HepG2 (cell line): ENCODE measurements around the gene SAMD10. TPM values are rescaled to one million over a fixed set of nuclear protein-coding genes. Genes with fewer than 3 reads are reported as not detected.

ENCODE experiments used
- DMAP1 ChIP-seq: IDR thresholded peaks from 2 replicates; pipeline ENCODE4 v1.6.1; 2016
- DPF2 ChIP-seq: sonication (generic); formaldehyde crosslinking; IDR thresholded peaks from 2 replicates; pipeline ENCODE4 v1.4.0; 2020; ENCODE audit warnings: mild to moderate bottlenecking, low read depth, missing genetic modification reagents, borderline replicate concordance
- ELF1 ChIP-seq: sonication (generic); formaldehyde crosslinking; IDR thresholded peaks from 2 replicates; pipeline ENCODE4 v1.4.0; 2020; ENCODE audit warnings: missing genetic modification reagents
- HCFC1 ChIP-seq: fragments of 150-350 bp; IDR thresholded peaks from 2 replicates; pipeline ENCODE4 v1.6.1; 2014; ENCODE audit warnings: low read depth, low read length
- MBD4 ChIP-seq: IDR thresholded peaks from 2 replicates; pipeline ENCODE4 v1.6.1; 2012; ENCODE audit warnings: low read length, inconsistent platforms, borderline replicate concordance
- MED13 ChIP-seq: sonication (generic); formaldehyde crosslinking; IDR thresholded peaks from 2 replicates; pipeline ENCODE4 v1.5.0; 2020; ENCODE audit warnings: missing genetic modification reagents
- NFKB2 ChIP-seq: sonication (generic); formaldehyde crosslinking; IDR thresholded peaks from 2 replicates; pipeline ENCODE4 v1.4.0; 2020; ENCODE audit warnings: missing genetic modification reagents, borderline replicate concordance
- RORA ChIP-seq: sonication (generic); formaldehyde crosslinking; IDR thresholded peaks from 2 replicates; pipeline ENCODE4 v1.5.0; 2020; ENCODE audit warnings: mild to moderate bottlenecking, missing genetic modification reagents, moderate library complexity
- THYN1 ChIP-seq: sonication (generic); formaldehyde crosslinking; IDR thresholded peaks from 2 replicates; pipeline ENCODE4 v1.8.1; 2023; ENCODE audit warnings: low read depth, mild to moderate bottlenecking, moderate library complexity, missing genetic modification reagents, borderline replicate concordance
- TRIM24 ChIP-seq: sonication (generic); formaldehyde crosslinking; IDR thresholded peaks from 2 replicates; pipeline ENCODE4 v1.8.0; 2022; ENCODE audit warnings: mild to moderate bottlenecking, missing genetic modification reagents
- ZNF263 ChIP-seq: sonication (generic); formaldehyde crosslinking; IDR thresholded peaks from 2 replicates; pipeline ENCODE4 v1.4.0; 2020; ENCODE audit warnings: missing genetic modification reagents
- ZNF296 ChIP-seq: sonication (generic); formaldehyde crosslinking; conservative IDR thresholded peaks from 2 replicates; pipeline ENCODE4 v1.5.0; 2020; ENCODE audit warnings: mild to moderate bottlenecking, missing genetic modification reagents
- ZNF431 ChIP-seq: sonication (generic); formaldehyde crosslinking; IDR thresholded peaks from 2 replicates; pipeline ENCODE4 v1.9.0; 2022; ENCODE audit warnings: missing genetic modification reagents, low read depth, mild to moderate bottlenecking, borderline replicate concordance
- ZNF652 ChIP-seq: IDR thresholded peaks from 2 replicates; pipeline ENCODE4 v1.6.1; 2016; ENCODE audit warnings: low read depth, borderline replicate concordance
- ZNF703 ChIP-seq: sonication (generic); formaldehyde crosslinking; IDR thresholded peaks from 2 replicates; pipeline ENCODE4 v1.5.1; 2020; ENCODE audit warnings: missing genetic modification reagents, mild to moderate bottlenecking, moderate library complexity, borderline replicate concordance
- ZSCAN21 ChIP-seq: sonication (generic); formaldehyde crosslinking; IDR thresholded peaks from 2 replicates; pipeline ENCODE4 v1.8.0; 2022; ENCODE audit warnings: mild to moderate bottlenecking, missing genetic modification reagents, moderate library complexity, borderline replicate concordance
- polyA plus RNA-seq, 8 experiments: library from polyadenylated mRNA; depleted of rRNA in 3 of 8; stranded (reverse) in 7 of 8; unstranded in 1 of 8; fragments of >200 nt; fragmentation: Illumina TruSeq in 4 of 8; extraction: Trizol in 4 of 8; gene quantifications; 2 replicates each; pipeline versions ENCODE4 v1.2.1 to v1.2.3, GENCODE V29; 2011 to 2016; ENCODE audit warnings: low read depth in 4 of 8, missing spikeins in 1 of 8, mixed read lengths in 1 of 8; ENCODE audit not compliant: insufficient read depth in 1 of 8
- total RNA-seq, 5 experiments: library from RNA; depleted of rRNA; stranded (reverse); fragments of >200 nt; fragmentation: Illumina TruSeq; extraction: Trizol; gene quantifications; 2 replicates each; pipeline ENCODE4 v1.2.3, GENCODE V29; 2016; ENCODE audit warnings: low read depth in 1 of 5
- TF ChIP-seq, protein P1 (sequence below): sonication (generic); formaldehyde crosslinking; IDR thresholded peaks from 2 replicates; pipeline ENCODE4 v1.4.0; 2020; ENCODE audit warnings: missing genetic modification reagents
- TF ChIP-seq, protein P2 (sequence below): sonication (generic); formaldehyde crosslinking; IDR thresholded peaks from 2 replicates; pipeline ENCODE4 v1.8.1; 2023; ENCODE audit warnings: missing genetic modification reagents, inconsistent platforms, borderline replicate concordance
- TF ChIP-seq, protein P3 (sequence below): sonication (generic); formaldehyde crosslinking; IDR thresholded peaks from 2 replicates; pipeline ENCODE4 v1.4.0; 2020; ENCODE audit warnings: mild to moderate bottlenecking, missing genetic modification reagents
- TF ChIP-seq, protein P4 (sequence below): sonication (generic); formaldehyde crosslinking; conservative IDR thresholded peaks from 2 replicates; pipeline ENCODE4 v1.8.0; 2022; ENCODE audit warnings: low read depth, missing genetic modification reagents

SAMD10 gene
- total and polyA plus RNA-seq, 2 of the 13 experiments (the other 11 are each of a cell fraction or from before 2014, with no cell fraction given) = 6.1 to 11.0 TPM

DNA sequence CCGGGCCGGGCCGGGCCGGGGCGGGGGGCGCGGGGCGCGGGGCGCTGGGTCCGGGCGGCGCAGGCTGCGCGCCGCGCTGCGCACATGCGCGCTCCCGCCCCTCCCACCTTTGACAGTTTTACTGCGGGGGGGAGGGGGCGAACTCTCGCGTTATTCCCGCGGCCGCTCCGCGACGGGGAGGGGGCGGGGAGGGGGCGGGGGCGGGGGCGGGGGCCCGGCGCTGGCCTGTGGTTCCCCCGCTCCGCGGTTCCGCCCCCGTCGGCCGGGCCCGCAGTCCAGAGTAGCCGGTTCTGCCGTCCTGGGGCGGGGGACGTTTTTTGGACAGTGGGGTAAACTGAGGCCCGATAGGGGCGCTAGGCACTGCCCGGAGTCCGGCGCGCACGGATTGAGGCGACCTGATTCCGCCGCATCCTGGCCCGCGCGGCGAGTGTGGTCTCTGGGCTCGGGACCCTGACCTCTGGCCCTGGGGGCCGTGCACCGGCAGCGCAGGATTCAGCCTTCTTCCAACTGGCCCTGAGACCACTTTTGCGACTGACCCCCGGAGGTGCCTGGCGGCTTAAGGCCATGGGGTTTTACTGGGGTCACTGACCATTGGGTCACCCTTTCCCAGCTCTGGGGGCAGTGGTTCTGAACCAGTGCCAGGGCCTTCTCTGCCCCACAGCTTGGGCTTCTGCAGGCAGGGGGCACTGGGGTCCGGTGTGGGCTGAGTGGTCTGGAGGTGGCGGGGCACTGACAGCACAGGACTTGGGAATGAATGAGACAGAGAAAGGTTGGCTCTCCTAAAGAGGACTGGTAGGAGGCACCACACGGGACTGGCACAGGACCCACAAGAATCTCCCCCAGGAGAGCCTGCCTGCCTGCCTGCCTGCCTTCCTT, 9.4 kb downstream of the SAMD10 start, which contains the start of gene ZNF512B (continued):
- TF ChIP-seq, protein P1, sequence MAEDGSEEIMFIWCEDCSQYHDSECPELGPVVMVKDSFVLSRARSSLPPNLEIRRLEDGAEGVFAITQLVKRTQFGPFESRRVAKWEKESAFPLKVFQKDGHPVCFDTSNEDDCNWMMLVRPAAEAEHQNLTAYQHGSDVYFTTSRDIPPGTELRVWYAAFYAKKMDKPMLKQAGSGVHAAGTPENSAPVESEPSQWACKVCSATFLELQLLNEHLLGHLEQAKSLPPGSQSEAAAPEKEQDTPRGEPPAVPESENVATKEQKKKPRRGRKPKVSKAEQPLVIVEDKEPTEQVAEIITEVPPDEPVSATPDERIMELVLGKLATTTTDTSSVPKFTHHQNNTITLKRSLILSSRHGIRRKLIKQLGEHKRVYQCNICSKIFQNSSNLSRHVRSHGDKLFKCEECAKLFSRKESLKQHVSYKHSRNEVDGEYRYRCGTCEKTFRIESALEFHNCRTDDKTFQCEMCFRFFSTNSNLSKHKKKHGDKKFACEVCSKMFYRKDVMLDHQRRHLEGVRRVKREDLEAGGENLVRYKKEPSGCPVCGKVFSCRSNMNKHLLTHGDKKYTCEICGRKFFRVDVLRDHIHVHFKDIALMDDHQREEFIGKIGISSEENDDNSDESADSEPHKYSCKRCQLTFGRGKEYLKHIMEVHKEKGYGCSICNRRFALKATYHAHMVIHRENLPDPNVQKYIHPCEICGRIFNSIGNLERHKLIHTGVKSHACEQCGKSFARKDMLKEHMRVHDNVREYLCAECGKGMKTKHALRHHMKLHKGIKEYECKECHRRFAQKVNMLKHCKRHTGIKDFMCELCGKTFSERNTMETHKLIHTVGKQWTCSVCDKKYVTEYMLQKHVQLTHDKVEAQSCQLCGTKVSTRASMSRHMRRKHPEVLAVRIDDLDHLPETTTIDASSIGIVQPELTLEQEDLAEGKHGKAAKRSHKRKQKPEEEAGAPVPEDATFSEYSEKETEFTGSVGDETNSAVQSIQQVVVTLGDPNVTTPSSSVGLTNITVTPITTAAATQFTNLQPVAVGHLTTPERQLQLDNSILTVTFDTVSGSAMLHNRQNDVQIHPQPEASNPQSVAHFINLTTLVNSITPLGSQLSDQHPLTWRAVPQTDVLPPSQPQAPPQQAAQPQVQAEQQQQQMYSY (CRISPR knock-in tag) = no peak
- TF ChIP-seq, protein P2, sequence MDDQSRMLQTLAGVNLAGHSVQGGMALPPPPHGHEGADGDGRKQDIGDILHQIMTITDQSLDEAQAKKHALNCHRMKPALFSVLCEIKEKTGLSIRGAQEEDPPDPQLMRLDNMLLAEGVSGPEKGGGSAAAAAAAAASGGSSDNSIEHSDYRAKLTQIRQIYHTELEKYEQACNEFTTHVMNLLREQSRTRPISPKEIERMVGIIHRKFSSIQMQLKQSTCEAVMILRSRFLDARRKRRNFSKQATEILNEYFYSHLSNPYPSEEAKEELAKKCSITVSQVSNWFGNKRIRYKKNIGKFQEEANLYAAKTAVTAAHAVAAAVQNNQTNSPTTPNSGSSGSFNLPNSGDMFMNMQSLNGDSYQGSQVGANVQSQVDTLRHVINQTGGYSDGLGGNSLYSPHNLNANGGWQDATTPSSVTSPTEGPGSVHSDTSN (CRISPR knock-in tag) = no peak; the same call in 1 of the 2 replicates
- no peak for TF ChIP-seq MBD4
- TF ChIP-seq THYN1 (CRISPR knock-in tag) = no peak
- TF ChIP-seq ZNF652 (CRISPR knock-in tag) = no peak
- TF ChIP-seq, protein P3, sequence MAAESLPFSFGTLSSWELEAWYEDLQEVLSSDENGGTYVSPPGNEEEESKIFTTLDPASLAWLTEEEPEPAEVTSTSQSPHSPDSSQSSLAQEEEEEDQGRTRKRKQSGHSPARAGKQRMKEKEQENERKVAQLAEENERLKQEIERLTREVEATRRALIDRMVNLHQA = no peak
- TF ChIP-seq ZNF296 = peak; percentile 33; the same call in 1 of the 2 replicates
- peak; percentile 25; the same call in 1 of the 2 replicates for TF ChIP-seq ZNF431 (CRISPR knock-in tag)
- no peak for TF ChIP-seq DMAP1
- peak; percentile 40 for TF ChIP-seq ELF1 (CRISPR knock-in tag)
- 0 out of 2 replicates have a peak, but pooled peaks have one; percentile 35 for TF ChIP-seq ZSCAN21 (CRISPR knock-in tag)
- TF ChIP-seq ZNF263 (CRISPR knock-in tag) = no peak
- TF ChIP-seq DPF2 (CRISPR knock-in tag) = no peak
- TF ChIP-seq NFKB2 (CRISPR knock-in tag) = peak; percentile 77; the same call in 1 of the 2 replicates
- TF ChIP-seq MED13 (CRISPR knock-in tag) = no peak
- no peak for TF ChIP-seq ZNF703
- peak; percentile 7; the same call in 1 of the 2 replicates for TF ChIP-seq HCFC1
- TF ChIP-seq RORA (CRISPR knock-in tag) = no peak
- TF ChIP-seq, protein P4, sequence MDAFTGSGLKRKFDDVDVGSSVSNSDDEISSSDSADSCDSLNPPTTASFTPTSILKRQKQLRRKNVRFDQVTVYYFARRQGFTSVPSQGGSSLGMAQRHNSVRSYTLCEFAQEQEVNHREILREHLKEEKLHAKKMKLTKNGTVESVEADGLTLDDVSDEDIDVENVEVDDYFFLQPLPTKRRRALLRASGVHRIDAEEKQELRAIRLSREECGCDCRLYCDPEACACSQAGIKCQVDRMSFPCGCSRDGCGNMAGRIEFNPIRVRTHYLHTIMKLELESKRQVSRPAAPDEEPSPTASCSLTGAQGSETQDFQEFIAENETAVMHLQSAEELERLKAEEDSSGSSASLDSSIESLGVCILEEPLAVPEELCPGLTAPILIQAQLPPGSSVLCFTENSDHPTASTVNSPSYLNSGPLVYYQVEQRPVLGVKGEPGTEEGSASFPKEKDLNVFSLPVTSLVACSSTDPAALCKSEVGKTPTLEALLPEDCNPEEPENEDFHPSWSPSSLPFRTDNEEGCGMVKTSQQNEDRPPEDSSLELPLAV (CRISPR knock-in tag) = no peak
- no peak for TF ChIP-seq TRIM24 (CRISPR knock-in tag)
